Mucosa of descending colon (tissue), 3 donors: Measurements from ENCODE around the gene MRPL40. TPM values are rescaled to one million over a fixed set of nuclear protein-coding genes. Genes with fewer than 3 reads are reported as not detected.

Experiments used
- ATAC-seq: fragments of 200-7000 bp; cut with Tn5 transposase; one replicate; pipeline ENCODE4 v1.9.1; 2020; ENCODE audit warnings: mild to moderate bottlenecking, moderate library complexity
- DNase-seq, 3 donors: peaks; one replicate each; pipeline ENCODE4 v3.0.0-alpha.2; 2020
- H3K36me3 ChIP-seq: fragments of 200-600 bp; one replicate; pipeline ENCODE4 v1.8.0; 2021; ENCODE audit warnings: low read depth, mild to moderate bottlenecking
- H3K4me1 ChIP-seq: fragments of 200-600 bp; one replicate; pipeline ENCODE4 v1.8.0; 2021; ENCODE audit warnings: low read depth, mild to moderate bottlenecking
- H3K4me3 ChIP-seq: fragments of 200-600 bp; one replicate; pipeline ENCODE4 v1.8.0; 2021; ENCODE audit warnings: mild to moderate bottlenecking
- H3K9me3 ChIP-seq: fragments of 200-600 bp; one replicate; pipeline ENCODE4 v1.8.0; 2021; ENCODE audit warnings: mild to moderate bottlenecking
- CTCF ChIP-seq: fragments of 200-600 bp; IDR thresholded peaks from one replicate; pipeline ENCODE4 v1.8.0; 2022; ENCODE audit warnings: antibody characterized with exemption, mild to moderate bottlenecking
- intact Hi-C, 2 donors: fragments of 100-400 bp; cut with DNase I in 1 of 2; cut with micrococcal nuclease in 1 of 2; formaldehyde crosslinking; loops; one replicate each; pipeline versions ENCODE4 v1.11.0 to v1.11.1; 2022; cut with DNase I, micrococcal nuclease
- total RNA-seq, 3 donors: library from RNA; stranded (reverse); fragmentation: NEBNext Ultra II Directional in 2 of 3; extraction: Animal tissue kit (Norgen Biotek cat#: 25700) in 2 of 3; gene quantifications; one replicate each; pipeline versions ENCODE4 v1.2.1 to v1.2.4, GENCODE V29; 2021 to 2023
- donor health status: DM: no; HTN: no; CAD: no; lungs with moderate emphysema.
- donor health status: DM: no; HTN: no; CAD: no.
- donor health status: DM: no; HTN: yes; CAD: no.

Gene MRPL40
- total RNA-seq, 3 donors from 2014 or later, result 15.2 to 21.7 (median 19.0) TPM

DNA sequence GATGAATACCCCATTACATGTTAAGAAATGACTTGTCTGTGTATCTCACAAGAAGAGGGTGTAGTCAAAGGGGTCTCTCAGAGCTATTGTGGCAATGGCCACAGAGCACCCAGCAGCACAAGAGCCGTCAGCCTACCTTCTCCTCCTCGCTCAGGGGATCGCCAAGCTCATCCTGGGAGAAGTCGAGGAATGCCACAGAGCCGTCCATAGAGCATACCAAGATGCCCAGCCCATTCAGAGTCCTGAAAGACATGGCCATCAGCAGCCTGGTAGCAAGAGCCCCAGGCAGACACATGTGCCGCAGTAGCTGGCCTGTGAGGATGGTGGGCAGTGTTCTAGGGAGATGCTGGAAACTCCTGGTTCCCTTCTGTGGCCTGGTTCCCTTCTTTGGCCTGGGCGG is 44.8 kb upstream of the MRPL40 start:
- TF ChIP-seq CTCF, result no peak
- intact Hi-C loops, result no loop called here
- no peak for ATAC-seq
- Histone ChIP-seq H3K4me3 (no peak overlapping the region), H3K9me3 (no peaks in the 10 kb centered on the region), H3K36me3 (peaks cover 8% of the 10 kb centered on the region), H3K4me1 (no peaks in the 10 kb centered on the region)
- no peak for DNase-seq

DNA sequence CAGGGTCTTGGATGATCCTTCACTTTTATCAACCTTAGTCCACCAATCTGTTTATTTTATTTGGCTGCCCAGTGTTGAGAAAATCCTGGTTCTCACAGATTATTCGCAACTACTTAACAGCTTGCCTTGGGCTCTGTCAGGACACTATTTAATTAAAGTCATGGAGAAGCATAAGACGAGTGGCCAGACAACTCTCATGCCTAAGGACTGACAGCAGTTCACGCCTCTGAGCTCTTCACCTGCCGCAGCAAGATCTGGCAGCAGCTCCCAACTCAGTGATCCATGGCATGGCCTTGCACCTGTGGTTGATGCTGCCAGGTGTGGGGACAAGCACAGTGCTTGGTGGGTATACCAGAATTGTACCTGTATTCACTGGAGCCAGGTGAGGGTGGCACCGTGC is 38.6 kb upstream of the MRPL40 start:
- DNase-seq, result no peak
- intact Hi-C loops, result no loop called here
- peaks cover 7% of the 10 kb centered on the region for H3K36me3 ChIP-seq

DNA sequence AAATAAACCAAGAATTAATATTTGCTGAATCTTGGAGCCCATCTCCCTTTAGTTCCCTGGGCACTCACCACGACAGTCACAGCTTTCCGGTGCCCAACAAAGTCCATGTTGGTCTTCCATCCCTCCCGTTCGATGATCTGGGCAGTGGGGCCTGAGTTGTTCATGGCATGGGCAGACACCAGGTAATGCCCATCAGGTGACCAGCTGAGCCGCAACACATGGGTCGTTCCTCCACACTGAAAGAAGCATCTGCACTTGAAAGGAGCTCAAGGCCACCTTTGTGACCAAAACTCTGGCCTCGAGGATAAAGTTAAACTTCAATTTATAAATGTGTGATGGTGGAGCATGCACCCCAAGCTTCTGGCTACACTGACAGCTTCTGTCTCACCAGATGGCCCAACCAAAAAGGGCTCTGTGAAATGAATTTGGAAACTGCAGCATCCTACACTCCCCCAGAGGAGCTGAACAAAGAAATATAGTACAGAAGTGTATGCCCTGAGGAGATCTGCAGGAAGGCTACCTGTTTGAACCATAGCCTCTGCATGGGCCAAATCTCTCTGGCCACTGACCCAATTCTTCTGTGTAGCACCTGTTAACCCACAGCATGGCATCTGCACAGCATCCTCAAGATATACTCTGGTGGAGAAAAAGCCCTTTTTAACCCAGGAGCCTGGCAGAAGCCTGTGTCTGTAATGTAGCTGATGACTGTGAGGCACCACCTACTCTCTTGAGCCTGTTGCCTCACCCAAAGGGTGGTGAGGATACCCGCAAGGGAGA is 37.9 kb upstream of the MRPL40 start:
- no peak for TF ChIP-seq CTCF
- H3K36me3 ChIP-seq, result peaks cover 7% of the 10 kb centered on the region
- DNase-seq (no peak), ATAC-seq (no peak)
- intact Hi-C loops, result no loop called here
- H3K4me1 ChIP-seq, result no peaks in the 10 kb centered on the region
- no peak overlapping the region for H3K4me3 ChIP-seq
- no peaks in the 10 kb centered on the region for H3K9me3 ChIP-seq

More for the DNA sequence above, 38.6 kb upstream of the MRPL40 start:
- ATAC-seq, result no peak
- TF ChIP-seq CTCF, result no peak
- no peaks in the 10 kb centered on the region for H3K4me1 ChIP-seq
- H3K9me3 ChIP-seq, result no peaks in the 10 kb centered on the region
- no peak overlapping the region for H3K4me3 ChIP-seq

DNA sequence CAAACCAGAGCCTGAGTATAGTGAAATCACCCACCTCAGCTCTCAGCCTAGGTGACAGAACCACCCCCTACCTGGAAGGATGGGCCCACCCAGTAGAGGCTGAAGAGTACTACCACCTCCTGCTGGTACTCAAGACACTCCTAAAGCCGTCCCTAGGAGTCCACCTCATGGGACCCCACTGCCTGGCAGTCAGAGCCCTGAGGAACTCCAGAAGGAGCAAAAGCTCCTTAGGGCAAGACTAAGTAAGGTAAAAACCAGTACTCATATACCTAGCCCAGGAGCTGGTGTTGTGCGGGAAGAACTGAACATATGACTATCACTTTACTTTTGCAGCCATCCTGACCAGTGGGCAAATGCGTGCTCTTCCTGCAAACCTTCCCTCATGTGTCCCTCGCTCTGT is 37.1 kb upstream of the MRPL40 start:
- DNase-seq (no peak), ATAC-seq (no peak)
- TF ChIP-seq CTCF, result no peak
- no peak overlapping the region for H3K4me3 ChIP-seq
- no peaks in the 10 kb centered on the region for H3K4me1 ChIP-seq
- intact Hi-C loops, result no loop called here
- no peaks in the 10 kb centered on the region for H3K9me3 ChIP-seq
- H3K36me3 ChIP-seq, result peaks cover 7% of the 10 kb centered on the region

DNA sequence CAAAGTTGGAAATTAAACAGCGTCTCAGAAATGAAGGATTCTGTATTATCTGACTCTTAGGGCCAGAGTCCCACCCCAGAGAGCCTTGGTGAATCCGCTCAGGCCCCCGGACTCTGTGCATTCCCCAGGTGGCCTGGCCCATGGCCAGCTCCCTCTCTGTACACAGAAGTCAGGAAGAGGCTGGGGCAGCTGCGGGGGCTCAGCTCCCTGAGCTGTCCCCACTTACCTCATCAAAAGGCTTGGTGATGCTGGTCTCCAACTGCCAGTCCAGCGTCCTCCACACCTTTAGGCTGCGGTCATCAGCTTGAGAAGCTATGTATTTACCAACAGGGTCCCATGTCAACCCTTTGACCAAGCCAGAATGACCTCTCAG is 35.8 kb upstream of the MRPL40 start:
- intact Hi-C loops, result no loop called here
- Histone ChIP-seq H3K9me3 (no peaks in the 10 kb centered on the region), H3K4me1 (no peaks in the 10 kb centered on the region), H3K36me3 (peaks cover 4% of the 10 kb centered on the region), H3K4me3 (no peak overlapping the region)
- no peak for TF ChIP-seq CTCF
- ATAC-seq (no peak), DNase-seq (no peak)
